Spleen (tissue), 7 donors: Measurements from ENCODE around the gene RHEB.

Experiments
- CTCF ChIP-seq, 11 experiments: fragments of 200-600 bp in 7 of 11; fragments of 450-650 bp in 4 of 11; sonication (generic) in 4 of 11; IDR thresholded peaks in 8 of 11; conservative IDR thresholded peaks in 3 of 11; 1 replicate in 7 of 11; 2 replicates in 4 of 11; pipeline versions ENCODE4 v1.4.0 to v1.8.0; 2016 to 2021; ENCODE audit warnings: antibody characterized with exemption in 11 of 11, inconsistent platforms in 4 of 11, mild to moderate bottlenecking in 1 of 11
- POLR2A ChIP-seq, 3 donors: fragments of 450-650 bp; IDR thresholded peaks; one replicate each; pipeline ENCODE4 v1.5.1; 2017; ENCODE audit warnings: antibody characterized with exemption in 3 of 3, mild to moderate bottlenecking in 1 of 3
- donor health status: DM: no; HTN: no; CAD: no; lungs with moderate emphysema.
- donor health status: DM: no; HTN: no; CAD: no.
- donor health status: DM: no; HTN: no; CAD: no.

DNA sequence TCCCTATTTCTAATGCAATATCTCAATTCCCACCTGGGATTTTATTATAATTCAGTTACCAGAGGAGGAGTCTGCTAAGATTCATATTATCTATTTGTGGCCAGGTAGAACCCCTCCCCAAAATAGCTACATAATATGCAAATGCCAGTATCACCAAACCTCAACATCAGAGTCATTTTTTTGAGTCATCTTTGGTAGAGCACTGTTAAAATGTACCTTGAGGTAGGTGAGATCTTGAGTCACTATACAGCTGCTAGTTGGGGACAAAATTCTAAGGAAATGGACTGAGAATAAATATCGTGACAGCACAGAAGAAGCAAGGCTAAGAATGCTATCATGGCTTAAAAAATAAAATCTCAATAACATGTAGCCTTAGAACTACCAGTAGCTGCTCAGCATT lies 75.1 kb downstream of the RHEB start:
- TF ChIP-seq CTCF (IDR thresholded peaks at IDR 0.05 in 8 of 11, conservative IDR thresholded peaks at IDR 0.05 in 3 of 11): no peak
- TF ChIP-seq POLR2A (IDR thresholded peaks at IDR 0.05): no peak
